Type B pancreatic cell (in vitro differentiated cells): Measurements from ENCODE around the gene HMCN2. TPM values are rescaled to one million over a fixed set of nuclear protein-coding genes. Genes with fewer than 3 reads are reported as not detected.

Experiments used
- DNase-seq: peaks from one replicate; pipeline ENCODE4 v3.0.0; 2021; ENCODE audit warnings: mixed read lengths; ENCODE audit not compliant: unreplicated experiment; ENCODE audit errors: extremely low spot score
- H3K27ac Mint-ChIP-seq: 2 replicates; pipeline ENCODE4 v1.8.0; 2021; ENCODE audit warnings: mild to moderate bottlenecking, mixed read lengths
- H3K27me3 Mint-ChIP-seq: 2 replicates; pipeline ENCODE4 v1.8.0; 2021; ENCODE audit warnings: mixed read lengths
- H3K36me3 Mint-ChIP-seq: 2 replicates; pipeline ENCODE4 v1.8.0; 2021; ENCODE audit warnings: mixed read lengths
- H3K4me1 Mint-ChIP-seq: one replicate; pipeline ENCODE4 v1.8.0; 2021; ENCODE audit warnings: mixed read lengths; ENCODE audit not compliant: unreplicated experiment
- H3K4me3 Mint-ChIP-seq: 2 replicates; pipeline ENCODE4 v1.8.0; 2021; ENCODE audit warnings: mild to moderate bottlenecking, mixed read lengths
- H3K9me3 Mint-ChIP-seq: 2 replicates; pipeline ENCODE4 v1.8.0; 2021; ENCODE audit warnings: mixed read lengths
- total RNA-seq: library from RNA; stranded (reverse); gene quantifications from 2 replicates; pipeline ENCODE4 v1.2.1, GENCODE V29; 2021; ENCODE audit warnings: low replicate concordance
- TF ChIP-seq, protein P1 (sequence below): fragments of 200-600 bp; sonication (generic); conservative IDR thresholded peaks from 2 replicates; pipeline ENCODE4 v1.5.0; 2021; ENCODE audit warnings: antibody characterized with exemption, mild to moderate bottlenecking

Gene HMCN2
- total RNA-seq, 1 donor from 2014 or later = 0.12 TPM

GRCh38 chr9:130379649-130379970, 114.0 kb downstream of the HMCN2 start:
- no peak for DNase-seq
- Mint-ChIP-seq H3K27me3 (no peaks in the 10 kb centered on the region), H3K4me1 (no peaks in the 10 kb centered on the region), H3K27ac (no peak overlapping the region), H3K4me3 (no peak overlapping the region), H3K9me3 (no peaks in the 10 kb centered on the region), H3K36me3 (no peaks in the 10 kb centered on the region)
- TF ChIP-seq, protein P1, sequence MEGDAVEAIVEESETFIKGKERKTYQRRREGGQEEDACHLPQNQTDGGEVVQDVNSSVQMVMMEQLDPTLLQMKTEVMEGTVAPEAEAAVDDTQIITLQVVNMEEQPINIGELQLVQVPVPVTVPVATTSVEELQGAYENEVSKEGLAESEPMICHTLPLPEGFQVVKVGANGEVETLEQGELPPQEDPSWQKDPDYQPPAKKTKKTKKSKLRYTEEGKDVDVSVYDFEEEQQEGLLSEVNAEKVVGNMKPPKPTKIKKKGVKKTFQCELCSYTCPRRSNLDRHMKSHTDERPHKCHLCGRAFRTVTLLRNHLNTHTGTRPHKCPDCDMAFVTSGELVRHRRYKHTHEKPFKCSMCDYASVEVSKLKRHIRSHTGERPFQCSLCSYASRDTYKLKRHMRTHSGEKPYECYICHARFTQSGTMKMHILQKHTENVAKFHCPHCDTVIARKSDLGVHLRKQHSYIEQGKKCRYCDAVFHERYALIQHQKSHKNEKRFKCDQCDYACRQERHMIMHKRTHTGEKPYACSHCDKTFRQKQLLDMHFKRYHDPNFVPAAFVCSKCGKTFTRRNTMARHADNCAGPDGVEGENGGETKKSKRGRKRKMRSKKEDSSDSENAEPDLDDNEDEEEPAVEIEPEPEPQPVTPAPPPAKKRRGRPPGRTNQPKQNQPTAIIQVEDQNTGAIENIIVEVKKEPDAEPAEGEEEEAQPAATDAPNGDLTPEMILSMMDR = no peak

DNA sequence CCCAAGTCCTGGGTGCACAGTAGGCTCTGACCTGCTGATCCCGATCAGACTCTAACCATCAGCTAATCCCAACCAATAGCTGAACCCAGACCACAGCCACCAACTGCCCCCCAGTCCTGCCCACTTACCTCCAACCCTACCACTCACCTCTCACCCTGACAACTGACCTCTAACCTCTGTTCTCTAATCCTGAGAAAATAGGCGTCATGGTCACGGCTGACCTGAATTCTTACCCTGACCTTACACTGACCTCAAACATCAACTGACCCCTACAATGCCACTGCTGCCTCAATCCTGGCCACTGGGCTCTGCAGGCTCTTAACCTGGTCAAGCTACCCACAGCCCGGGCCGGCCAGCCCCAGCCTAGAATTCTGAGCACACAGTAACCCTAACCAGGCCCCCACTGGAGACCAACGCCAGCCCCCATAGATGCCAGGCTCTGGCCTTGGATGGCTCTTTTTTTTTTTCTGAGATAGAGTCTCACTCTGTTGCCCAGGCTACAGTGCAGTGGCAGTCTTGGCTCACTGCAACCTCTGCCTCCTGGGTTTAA, 115.4 kb downstream of the HMCN2 start:
- H3K9me3 Mint-ChIP-seq = no peaks in the 10 kb centered on the region
- no peak overlapping the region for H3K27ac Mint-ChIP-seq
- H3K4me3 Mint-ChIP-seq = no peak overlapping the region
- H3K36me3 Mint-ChIP-seq = no peaks in the 10 kb centered on the region
- TF ChIP-seq, protein P1 = no peak
- no peak for DNase-seq
- H3K27me3 Mint-ChIP-seq = no peaks in the 10 kb centered on the region
- no peaks in the 10 kb centered on the region for H3K4me1 Mint-ChIP-seq

- DNase-seq = no peak
- H3K4me3 Mint-ChIP-seq = no peak overlapping the region
- H3K9me3 Mint-ChIP-seq = no peaks in the 10 kb centered on the region
- TF ChIP-seq, protein P1 = no peak
- H3K27me3 Mint-ChIP-seq = no peaks in the 10 kb centered on the region
- no peaks in the 10 kb centered on the region for H3K36me3 Mint-ChIP-seq
- no peaks in the 10 kb centered on the region for H3K4me1 Mint-ChIP-seq
- no peak overlapping the region for H3K27ac Mint-ChIP-seq
Observed at GRCh38 chr9:130381660-130382059, 116.1 kb downstream of the HMCN2 start.

DNA sequence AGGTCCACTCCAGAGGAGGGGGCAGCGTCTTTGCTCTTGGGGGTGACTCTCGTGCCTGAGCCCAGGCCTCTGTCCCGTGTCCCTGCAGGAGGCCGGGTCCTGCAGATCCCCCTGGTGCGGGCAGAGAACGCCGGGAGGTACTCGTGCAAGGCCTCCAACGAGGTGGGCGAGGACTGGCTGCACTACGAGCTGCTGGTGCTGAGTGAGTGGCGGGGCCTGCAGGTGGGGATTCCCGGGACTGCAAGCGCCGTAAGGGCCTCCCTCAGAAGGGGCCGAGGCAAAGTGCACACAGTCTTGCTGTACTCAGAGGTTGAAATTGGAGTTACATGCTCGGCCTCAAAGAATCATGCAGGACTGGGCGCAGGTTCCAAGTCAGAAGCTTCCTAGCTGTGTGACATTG, 116.5 kb downstream of the HMCN2 start:
- Mint-ChIP-seq H3K27me3 (no peaks in the 10 kb centered on the region), H3K9me3 (no peaks in the 10 kb centered on the region), H3K27ac (no peak overlapping the region), H3K4me3 (no peak overlapping the region), H3K36me3 (no peaks in the 10 kb centered on the region), H3K4me1 (no peaks in the 10 kb centered on the region)
- no peak for DNase-seq
- TF ChIP-seq, protein P1 = no peak

DNA sequence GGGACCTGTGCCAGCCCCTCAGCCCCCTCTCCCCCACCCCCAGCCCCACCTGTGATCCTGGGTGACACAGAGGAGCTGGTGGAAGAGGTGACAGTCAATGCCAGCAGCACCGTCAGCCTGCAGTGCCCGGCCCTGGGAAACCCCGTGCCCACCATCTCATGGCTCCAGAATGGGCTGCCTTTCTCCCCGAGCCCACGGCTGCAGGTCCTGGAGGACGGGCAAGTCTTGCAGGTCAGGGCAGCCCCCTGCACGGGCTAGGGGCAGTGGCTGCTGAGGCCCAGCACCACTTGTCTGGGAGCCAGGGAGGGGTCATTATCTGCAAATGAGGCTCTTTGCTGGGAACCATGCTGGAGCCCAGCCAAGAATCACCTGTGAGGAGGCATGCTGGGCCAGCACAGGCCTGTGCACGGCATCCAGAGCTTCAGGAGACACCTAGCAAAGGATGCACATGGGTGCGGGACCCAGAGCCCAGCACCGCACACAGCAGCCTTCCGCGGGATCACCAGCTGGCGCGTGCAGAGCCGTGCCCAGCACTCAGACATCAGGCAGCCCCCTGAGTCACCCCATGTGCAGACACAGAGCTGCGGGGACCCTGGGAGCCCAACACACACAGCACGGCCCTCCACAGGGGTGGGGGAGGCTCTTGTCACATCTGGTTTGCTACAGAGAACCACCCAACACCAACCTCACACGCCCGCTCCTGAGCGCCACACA, 117.2 kb downstream of the HMCN2 start:
- DNase-seq = no peak
- no peaks in the 10 kb centered on the region for H3K4me1 Mint-ChIP-seq
- no peaks in the 10 kb centered on the region for H3K27me3 Mint-ChIP-seq
- no peaks in the 10 kb centered on the region for H3K9me3 Mint-ChIP-seq
- no peak overlapping the region for H3K27ac Mint-ChIP-seq
- no peak overlapping the region for H3K4me3 Mint-ChIP-seq
- TF ChIP-seq, protein P1 = no peak
- no peaks in the 10 kb centered on the region for H3K36me3 Mint-ChIP-seq
